Hematopoietic multipotent progenitor cell treated with erythropoietin and hydrocortisone succinate and interleukin-3 and kit ligand, for 17 days (in vitro differentiated cells): ENCODE data around the gene TNFRSF1A.

Experiments used
- DNase-seq: peaks from one replicate; pipeline ENCODE4 v3.0.0-alpha.2; 2015; ENCODE audit warnings: low spot score

Gene TNFRSF1A

DNA sequence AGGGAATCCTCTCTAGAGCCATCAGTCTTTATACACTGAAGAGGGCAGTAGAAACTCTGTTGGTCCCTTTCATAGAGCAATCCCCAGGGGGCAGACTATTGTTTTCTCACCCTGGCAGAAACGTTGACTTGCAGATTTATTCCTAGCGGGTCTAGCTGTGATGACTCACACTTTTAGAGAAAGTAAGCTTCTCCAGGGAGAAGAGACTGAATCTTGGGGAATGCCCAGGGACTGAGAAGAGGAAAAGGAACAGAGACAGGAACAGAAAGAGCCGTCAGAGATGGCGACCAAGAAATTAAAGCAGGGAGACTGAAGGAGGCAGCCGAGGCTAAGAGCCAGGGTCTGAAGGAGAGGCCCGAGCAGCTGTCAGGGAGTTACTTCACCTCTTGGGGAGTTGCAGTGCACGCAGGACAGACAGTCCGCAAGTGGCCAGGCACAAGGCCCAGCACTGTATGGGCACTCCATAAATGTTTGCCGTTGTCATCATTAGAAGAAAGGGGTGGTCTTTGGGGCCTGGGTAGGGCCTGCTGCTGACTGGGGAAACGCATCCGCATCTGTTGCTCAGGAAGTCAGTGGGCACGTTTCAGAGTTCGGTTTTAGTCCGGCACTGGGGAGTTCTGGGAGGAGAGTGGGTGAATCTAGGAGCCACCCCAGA is 18.4 kb downstream of the TNFRSF1A start:
- DNase-seq: no peak

DNA sequence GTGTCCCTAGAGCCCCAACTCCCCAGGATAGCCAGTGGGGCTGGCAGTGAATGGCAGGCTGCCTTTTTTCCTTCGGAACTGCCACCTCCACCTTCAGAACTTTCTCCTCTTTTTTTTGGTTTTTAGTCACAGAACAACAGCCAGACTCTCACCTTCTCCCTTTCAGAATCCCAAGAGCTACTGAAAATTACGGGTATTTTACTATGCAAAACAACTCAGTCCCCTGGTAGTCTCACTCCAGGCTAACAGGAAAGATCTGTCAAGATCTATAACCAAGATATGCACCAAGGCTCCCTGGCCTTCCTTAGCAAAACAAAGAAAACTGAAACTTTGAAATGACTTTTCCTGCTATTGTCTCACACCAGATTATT is 18.9 kb downstream of the TNFRSF1A start:
- DNase-seq: no peak

DNA sequence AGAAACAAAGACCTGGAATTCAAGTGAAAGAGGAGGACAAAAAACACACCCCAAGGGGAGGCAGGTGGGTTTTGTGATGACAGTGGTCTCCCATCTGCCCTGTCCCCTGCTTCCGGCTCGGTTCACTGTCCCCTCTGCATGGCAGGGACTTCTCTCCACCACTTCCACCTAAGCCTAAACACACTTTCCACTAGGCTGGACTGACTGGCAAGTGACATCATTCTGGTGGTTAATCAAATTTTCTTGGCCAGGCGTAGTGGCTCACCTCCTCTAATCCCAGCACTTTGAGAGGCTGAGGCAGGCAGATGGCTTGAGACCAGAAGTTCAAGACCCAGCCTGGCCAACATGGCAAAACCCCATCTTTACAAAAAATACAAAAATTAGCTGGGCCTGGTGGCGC is 19.5 kb downstream of the TNFRSF1A start:
- no peak for DNase-seq

DNA sequence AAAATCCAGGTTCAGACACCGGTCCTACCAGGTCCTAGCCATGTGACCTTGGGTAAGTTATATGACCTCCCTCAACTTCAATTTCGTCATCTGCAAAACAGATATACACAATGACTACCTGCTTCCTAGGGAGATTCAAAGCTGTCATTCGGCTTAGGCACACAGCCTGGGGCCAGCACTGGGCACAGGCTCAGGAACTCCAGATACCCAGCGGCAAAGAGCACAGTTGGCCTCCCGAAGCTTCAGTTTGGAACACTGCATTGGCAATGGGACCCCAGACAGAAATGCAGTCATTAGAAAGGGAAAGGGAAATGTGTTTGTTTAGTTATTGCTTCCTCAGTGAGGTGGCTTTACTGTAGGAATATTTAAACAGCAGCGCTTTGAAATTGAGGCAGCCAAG is 20.0 kb downstream of the TNFRSF1A start:
- no peak for DNase-seq

DNA sequence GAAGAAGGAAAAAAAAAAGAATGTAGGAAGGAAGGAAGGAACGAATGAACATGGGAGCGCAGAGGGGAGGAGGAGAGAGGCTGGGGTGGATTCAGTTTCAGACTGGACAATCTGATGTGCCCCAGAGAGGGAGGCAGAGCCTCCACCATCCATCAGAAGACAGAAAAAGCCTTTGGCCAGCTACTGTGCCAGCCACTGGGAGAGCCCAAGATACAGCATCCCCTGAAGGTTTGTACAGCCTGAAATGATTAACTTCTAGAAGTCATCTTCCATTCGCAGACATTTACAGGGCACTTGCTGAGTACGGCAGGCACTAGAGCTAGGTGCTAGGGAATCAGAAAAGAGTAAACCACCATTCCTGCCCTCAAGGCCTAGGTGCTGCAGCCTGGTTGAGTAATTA is 22.4 kb downstream of the TNFRSF1A start:
- DNase-seq: no peak

DNA sequence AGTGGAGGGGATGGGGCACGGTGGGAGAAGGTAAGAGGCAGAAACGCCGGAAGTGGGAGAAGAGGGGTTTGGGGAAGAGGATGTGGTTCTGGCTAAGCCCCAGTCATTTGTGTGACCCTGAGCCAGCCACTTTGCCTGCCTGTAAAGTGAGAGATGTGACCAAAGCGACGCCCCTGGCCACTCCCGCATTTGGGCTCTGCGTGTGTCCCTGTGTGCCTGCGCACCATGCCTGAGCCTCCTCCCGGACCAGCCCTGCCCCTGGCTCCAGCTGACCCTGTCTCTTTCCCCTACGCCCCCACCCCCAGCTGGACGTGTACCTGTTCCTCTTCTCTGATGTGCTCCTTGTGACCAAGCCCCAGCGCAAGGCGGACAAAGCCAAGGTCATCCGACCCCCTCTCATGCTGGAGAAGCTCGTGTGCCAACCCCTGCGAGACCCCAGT is 23.4 kb downstream of the TNFRSF1A start:
- no peak for DNase-seq

DNA sequence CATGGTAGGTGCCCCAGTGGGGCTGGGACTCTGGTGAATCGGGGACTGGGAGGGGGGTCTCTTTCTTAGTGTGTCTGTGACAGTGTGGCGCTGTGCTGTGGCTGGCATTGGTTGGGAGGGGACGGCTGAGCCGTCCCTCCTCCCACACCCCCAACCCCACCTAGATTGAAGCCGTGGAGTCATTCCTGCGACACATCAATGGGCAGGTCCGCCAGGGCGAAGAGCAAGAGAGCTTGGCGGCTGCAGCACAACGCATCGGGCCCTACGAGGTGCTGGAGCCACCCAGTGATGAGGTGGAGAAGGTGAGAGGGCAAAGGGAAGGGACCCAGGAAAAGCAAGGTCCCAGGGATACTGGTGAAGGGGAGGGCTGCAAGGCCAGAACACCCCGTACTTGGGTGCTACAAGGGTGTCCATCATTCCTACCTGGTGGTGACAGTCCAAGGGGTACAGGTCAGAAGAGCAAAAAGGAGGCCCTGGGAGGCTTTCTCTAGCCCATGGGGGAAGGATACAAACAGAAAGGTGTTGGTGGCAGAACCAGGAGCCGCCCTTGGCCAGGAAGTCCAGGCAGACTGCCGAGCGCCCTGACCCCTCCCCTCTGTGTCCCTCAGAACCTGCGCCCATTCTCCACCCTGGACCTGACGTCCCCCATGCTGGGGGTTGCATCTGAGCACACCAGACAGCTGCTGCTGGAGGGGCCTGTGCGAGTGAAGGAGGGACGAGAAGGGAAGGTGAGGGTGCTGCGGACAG is 24.0 kb downstream of the TNFRSF1A start:
- no peak for DNase-seq

DNA sequence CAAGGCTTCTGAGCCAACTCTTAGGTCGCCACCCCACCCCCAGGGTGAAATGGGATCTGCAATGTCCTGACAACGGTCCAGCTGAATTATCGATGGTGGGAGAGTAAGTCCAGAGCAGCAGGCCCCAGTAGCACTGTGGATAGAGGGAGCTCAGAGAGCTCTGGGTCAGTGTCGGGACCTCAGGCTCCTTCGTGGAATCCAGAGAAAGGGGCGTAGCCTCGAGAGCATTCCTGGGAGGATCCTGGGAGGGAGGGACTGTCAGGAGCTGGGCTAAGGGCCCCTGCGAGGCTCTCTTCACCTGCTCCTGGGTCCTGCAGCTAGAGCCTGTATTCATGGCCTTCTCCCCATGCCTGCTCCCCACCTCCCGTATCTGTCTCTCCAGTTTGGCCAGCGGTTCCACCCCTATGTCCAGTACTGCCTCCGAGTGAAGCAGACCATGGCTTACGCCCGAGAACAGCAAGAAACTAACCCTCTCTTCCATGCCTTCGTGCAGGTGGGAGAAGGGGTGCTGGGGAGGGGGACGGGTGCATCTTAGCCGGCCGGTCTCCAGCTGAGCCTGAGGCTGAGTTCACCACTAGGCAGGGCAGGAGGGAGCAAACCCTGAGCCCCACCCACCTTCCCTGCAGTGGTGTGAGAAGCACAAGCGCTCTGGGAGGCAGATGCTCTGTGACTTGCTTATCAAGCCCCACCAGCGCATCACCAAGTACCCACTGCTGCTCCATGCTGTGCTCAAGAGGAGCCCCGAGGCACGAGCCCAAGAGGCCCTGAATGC is 24.8 kb downstream of the TNFRSF1A start:
- DNase-seq: no peak

DNA sequence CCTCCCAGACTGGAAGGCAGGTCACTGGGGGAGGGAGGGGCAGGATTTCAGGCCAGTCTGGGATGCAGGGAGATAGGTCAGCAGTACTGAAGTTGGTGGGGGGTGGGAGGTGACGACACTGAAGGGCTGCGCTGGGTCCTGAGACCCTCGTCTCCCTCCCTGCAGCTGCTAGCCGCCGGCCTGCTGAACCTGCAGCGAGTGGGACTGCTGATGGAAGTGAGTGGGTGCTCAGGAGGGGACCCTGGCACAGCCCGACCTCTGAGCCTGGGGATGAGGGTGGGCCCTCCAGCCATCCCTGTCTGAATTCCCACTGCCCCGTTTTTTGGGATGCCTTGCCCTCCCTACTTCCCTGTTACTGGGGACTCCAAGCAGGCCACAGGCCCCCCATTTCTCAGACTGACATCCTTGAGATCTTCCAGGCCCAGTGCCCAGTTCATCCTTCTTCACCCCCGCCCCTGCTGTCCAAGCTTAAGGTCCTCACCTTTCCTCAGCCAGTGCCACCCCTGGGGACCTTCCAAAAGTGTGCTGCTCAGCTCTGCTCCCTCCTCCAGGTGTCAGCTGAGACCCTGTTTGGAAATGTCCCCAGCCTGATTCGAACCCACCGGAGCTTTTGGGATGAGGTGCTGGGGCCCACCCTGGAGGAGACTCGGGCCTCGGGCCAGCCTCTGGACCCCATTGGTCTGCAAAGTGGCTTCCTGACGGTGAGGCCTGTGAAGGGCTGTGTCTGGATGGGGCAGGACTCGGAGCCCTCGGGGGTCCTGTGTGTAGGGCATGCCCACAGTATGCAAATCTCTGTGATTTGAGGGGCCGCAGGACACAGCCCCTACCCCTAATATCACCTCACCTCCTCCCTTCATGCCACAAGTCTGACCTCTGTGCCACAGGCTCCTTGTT is 25.9 kb downstream of the TNFRSF1A start:
- no peak for DNase-seq

DNA sequence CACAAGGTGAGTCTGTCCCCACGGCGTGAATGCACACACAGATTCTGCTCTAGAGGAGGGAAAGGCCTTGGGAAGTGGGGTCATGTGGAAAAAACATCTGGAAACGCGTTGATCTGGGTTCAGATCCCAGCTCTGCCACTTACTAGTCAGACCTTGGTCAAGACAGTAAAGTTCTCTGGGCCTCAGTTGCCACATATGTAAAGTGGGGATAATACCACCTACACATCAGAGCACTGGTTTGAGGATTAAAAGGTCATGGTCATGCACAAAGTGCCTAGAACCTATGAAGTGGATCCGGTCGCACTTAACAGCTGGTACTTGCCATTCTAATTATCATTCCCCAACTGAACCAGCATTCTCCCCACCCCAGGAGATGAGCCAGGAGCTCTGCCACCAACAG is 26.7 kb downstream of the TNFRSF1A start:
- no peak for DNase-seq

DNA sequence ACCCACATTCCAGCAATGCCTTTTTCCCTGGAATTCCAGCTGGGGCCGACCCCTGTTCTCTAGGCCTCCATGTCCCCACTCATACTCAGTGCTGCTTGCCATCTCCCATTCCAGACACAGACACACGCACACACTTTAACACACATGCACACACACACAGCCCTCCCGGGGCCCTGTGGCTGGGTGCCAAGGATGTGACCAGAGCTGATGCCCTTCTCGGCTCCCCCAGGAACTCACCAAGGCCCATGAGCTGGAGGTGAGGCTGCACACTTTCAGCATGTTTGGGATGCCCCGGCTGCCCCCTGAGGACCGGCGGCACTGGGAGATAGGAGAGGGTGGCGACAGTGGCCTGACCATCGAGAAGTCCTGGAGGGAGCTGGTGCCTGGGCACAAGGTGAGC is 27.1 kb downstream of the TNFRSF1A start:
- no peak for DNase-seq

DNA sequence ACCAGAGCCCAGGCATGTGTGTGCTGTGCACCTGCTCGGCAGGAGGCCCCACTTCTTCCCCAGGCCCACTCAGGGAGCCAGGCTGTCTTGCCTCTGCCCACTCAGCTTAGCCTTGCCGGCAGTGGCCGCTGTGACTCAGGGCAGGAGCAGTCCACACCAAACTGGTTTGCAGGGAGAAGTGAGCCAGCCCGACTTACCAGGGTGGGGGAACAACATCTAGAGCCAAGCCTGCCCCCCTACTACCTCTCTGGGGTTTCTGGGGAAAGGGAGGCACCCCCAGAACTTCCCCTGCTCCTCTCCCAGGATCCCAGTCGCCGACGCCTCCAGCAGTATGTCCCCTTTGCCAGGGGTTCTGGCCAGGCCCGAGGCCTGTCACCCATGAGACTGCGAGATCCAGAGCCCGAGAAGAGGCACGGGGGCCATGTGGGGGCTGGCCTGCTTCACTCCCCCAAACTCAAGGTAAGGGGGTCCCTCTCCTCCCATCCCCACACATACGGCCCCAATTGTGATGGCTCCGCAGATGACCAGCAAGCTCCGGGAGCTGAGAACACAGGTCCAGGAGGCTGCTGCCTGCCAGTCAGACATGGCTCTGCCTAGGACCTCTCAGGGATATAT is 28.4 kb downstream of the TNFRSF1A start:
- DNase-seq: no peak

DNA sequence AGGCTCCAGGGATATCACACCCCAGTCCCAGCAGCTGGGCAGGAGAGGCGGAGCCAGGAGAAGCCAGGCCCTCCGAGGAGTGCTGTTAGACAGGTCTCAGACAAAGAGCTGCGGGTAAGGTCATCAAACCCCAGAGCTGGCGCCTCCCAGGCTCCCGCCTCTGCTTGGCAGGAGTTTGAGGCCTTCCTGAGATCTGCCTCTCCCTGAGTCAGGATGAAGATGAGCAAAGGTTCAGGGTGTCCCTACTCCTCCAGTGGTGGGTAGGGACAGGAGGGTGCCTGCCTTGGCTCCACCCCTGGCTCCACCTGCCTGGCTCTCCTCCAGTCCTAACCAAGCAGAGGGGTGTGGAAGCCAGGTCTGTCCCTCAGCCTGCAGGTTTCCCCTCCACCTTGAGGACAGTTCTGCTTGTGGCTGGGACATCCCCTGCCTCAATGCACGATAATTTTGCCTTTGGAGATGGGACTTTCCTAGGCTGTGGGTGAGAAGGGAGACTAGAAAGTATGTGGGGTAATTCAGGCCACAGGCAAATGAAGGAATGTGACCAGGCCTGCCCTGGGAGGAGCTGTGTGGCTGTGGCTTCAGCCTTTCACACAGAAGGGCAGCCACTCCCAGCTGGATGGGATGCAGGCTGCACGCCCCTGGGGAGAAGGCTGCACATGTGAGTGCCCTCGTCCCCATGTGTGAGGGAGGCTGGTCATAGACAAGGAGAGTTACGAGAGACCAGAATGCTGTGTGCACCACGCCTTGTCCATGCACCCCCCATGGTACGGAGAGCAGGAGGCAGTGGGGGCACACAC is 29.1 kb downstream of the TNFRSF1A start:
- no peak for DNase-seq

DNA sequence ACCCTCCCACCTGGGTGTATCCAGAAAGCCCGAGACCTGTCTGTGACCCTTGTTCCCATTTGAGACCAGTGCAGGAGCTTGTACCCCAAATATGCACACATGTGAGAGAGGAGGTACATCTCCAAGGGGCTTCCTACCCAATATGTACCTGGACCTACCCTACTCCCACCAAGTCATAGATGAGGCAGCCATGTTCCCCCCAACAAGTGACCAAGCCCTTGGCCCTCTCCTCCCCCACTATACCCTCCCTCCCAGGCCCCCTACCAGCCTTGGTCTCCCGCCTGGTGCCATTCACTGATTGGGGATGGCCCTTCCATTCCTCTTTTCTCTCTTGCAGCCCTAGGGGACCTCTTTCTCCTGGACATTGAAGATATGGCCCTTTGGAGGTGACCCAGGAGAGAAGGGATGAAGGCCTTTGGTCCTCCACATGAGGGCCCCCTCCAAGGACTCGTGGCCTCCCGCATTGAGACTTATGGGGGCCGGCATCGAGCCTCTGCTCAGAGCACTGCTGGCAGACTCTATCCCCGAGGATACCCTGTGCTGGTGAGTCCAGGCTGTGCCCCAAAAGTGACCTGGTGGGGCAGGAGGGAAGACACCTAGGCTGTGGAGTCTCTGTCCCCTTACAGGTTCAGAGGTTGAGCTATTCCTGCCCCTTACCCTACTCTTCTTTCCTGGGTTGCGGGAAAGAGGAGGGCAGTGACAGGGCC is 29.9 kb downstream of the TNFRSF1A start:
- DNase-seq: no peak

DNA sequence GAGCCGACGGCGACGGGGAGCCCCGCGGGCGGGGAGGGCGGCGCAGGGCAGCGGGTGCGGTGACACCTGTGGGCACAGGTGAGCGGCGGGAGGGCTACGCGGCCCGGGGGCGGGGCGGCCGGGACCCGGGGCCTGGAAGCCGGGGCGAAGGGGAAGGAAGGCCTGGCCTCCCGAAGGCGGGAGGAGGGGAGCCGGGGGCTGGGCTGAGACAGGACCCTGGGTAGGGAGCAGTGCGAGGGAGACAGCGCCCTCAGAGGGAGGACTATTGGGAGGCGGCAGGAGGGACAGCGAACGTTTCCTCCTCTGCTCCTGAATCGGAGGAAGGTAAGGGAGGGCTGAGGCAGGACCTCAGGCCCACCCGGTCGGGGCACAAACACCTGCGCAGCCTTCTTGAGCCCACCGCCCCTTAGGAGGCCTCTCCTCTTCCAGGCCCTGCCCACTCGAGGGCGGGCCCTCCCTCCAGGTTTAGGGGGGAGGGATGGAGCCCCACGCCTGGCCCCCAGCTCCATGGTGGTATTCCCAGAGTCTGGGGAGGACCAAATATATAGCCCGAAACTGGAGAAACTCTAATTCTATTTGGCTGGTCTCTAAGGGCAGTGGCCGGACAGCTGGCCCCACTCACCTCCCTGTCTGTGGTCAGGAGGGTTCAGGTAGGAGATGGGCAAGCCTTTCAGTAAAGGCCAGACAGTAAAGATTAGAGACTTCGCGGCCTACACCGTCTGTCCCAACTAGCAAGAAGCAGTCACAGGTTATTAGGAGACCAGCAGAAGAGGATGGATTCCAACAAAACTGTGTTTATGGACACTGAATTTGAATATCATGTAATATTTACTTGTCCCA is 30.9 kb downstream of the TNFRSF1A start:
- DNase-seq: no peak

DNA sequence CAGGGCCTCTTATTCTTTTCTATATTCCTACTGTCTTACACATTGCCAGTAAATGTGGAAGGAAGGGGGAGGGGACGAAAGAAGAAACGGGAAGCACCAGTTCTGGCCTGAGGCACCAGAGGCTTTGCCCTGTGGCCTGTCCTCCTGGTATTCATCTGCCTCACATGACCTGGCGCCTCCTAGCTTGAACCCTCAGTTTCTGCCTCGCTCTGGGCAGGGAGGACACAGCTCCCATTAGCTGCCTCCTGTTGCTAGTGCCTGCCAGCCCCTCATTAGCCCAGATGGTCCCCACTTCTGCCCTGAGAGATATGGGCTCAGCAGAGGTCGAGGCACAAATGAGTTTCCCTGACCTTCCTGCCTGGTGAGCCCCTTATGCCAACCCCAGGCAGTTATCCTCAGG is 34.3 kb downstream of the TNFRSF1A start:
- no peak for DNase-seq

DNA sequence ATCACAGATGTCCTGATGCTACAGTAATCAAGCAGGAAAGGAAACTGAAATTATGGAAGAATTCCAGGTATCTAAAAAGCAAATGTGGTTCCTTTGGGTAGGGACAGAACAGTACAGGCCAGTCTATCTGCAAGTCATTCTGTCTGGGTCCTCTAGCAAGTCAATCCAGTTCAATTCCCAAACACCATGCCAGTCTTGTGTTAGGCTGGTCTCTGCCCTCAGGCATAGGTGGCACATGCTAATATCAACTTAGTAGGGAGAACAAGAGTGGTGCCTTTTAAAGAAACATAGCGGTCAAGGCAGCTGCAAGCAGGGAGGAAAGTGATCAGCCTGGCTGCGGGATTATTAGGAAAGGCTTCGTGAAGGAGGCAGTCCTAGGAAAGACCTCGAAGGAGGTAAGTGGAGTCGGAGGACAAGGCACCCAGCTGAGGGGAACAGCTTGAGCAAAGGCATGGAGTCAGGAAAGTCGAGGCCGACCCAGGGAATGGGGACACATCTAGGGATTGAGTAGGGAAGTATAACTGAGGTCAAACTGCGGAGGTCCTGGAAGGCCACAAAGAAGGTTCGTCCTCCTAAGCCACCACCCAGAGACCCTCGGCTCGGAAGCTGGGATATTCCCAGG is 35.2 kb downstream of the TNFRSF1A start:
- DNase-seq: no peak

DNA sequence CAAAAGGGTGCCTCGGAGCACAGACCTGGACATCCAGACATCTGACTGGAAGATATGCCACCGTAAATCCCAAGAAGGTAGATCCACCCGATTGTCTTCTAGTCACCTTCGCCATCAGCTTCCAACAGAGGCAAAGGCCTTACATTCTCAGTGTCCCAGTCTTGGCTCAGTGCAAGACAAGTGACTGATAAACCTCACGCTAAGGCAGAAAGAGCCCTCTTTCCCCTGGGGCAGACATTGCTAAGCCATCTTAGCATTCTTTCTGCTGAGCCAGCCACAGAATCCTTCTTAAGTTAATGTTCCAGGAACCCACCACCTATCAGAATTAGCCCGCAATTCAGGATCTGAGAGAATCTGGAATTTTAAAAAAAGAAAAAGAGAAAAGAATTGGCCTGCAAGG is 35.7 kb downstream of the TNFRSF1A start:
- no peak for DNase-seq

DNA sequence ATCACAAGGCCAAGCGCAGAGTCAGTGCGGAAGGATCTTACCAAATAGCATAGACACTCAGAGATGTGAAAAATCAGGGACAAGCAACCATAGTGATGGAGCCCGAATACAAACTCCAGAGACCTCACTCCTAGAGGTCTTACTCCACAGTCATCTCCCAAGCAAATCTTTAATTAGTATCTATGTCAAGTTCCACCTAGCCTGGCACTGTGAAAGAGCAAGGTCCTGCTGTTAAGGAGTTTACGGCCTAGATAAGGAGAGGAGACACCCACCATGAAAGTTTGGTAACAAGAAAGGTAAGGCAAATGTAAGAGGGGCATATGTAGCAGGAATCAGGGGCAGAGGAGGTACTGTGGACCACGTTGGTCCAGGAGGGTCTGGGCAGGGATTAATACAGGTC is 38.8 kb downstream of the TNFRSF1A start:
- DNase-seq: no peak
